ENCODE measurements around the gene MBNL1. TPM values are rescaled to one million over a fixed set of nuclear protein-coding genes. Genes with fewer than 3 reads are reported as not detected.
"Not testable (repeated sequence)": the region's sequence is repeated elsewhere in the genome, so short reads cannot be mapped to it uniquely, and the experiment has no call there.

MBNL1 gene
- total RNA-seq, 2 donors from 2014 or later, result 149 to 191 TPM

GRCh38 chr3:152434142-152434541 is 165.4 kb downstream of the MBNL1 start:
- Histone ChIP-seq H3K36me3 (no peaks in the 10 kb centered on the region), H3K27me3 (no peaks in the 10 kb centered on the region), H3K4me3 (no peak overlapping the region), H3K9me3 (no peaks in the 10 kb centered on the region), H3K27ac (no peak overlapping the region), H3K4me1 (no peaks in the 10 kb centered on the region), H3K9ac (ENCODE audit: low read depth in 2 of 2, low read length in 2 of 2) (no peak overlapping the region)
- no peak for DNase-seq
- no peak for TF ChIP-seq CTCF (IDR thresholded peaks at IDR 0.05)
- intact Hi-C loops (cut with DNase I), result no loop called here

- H3K9ac ChIP-seq (ENCODE audit: low read depth in 2 of 2, low read length in 2 of 2); H3K9me3 ChIP-seq; H3K4me3 ChIP-seq; intact Hi-C loops (cut with DNase I); H3K27me3 ChIP-seq; H3K27ac ChIP-seq; DNase-seq; H3K4me1 ChIP-seq; H3K36me3 ChIP-seq: not testable (repeated sequence)
Measured at GRCh38 chr3:152435210-152435609, 166.5 kb downstream of the MBNL1 start.

GRCh38 chr3:152436707-152437590 is 168.2 kb downstream of the MBNL1 start:
- intact Hi-C loops (cut with DNase I), result no loop called here
- H3K4me1 ChIP-seq, result no peaks in the 10 kb centered on the region
- no peak for TF ChIP-seq CTCF (IDR thresholded peaks at IDR 0.05)
- DNase-seq, result no peak
- H3K27me3 ChIP-seq, result no peaks in the 10 kb centered on the region
- H3K36me3 ChIP-seq, result no peaks in the 10 kb centered on the region
- H3K27ac ChIP-seq, result no peak overlapping the region
- H3K9me3 ChIP-seq, result no peaks in the 10 kb centered on the region
- no peak overlapping the region for H3K4me3 ChIP-seq
- H3K9ac ChIP-seq (ENCODE audit: low read depth in 2 of 2, low read length in 2 of 2), result no peak overlapping the region

GRCh38 chr3:152438181-152438580 is 169.5 kb downstream of the MBNL1 start:
- Histone ChIP-seq H3K27me3 (no peaks in the 10 kb centered on the region), H3K9me3 (no peaks in the 10 kb centered on the region), H3K27ac (no peak overlapping the region), H3K4me1 (no peaks in the 10 kb centered on the region), H3K9ac (ENCODE audit: low read depth in 2 of 2, low read length in 2 of 2) (no peak overlapping the region), H3K4me3 (no peak overlapping the region), H3K36me3 (no peaks in the 10 kb centered on the region)
- no peak for DNase-seq
- no peak for TF ChIP-seq CTCF (IDR thresholded peaks at IDR 0.05)
- intact Hi-C loops (cut with DNase I), result no loop called here

- DNase-seq, result no peak
- Histone ChIP-seq H3K4me1 (no peaks in the 10 kb centered on the region), H3K4me3 (no peak overlapping the region), H3K27ac (no peak overlapping the region), H3K9me3 (no peaks in the 10 kb centered on the region), H3K36me3 (no peaks in the 10 kb centered on the region), H3K9ac (ENCODE audit: low read depth in 2 of 2, low read length in 2 of 2) (no peak overlapping the region), H3K27me3 (no peaks in the 10 kb centered on the region)
- TF ChIP-seq CTCF (IDR thresholded peaks at IDR 0.05), result no peak
- intact Hi-C loops (cut with DNase I), result no loop called here
Measured at GRCh38 chr3:152438706-152439105, 170.0 kb downstream of the MBNL1 start.

GRCh38 chr3:152440243-152440642 is 171.5 kb downstream of the MBNL1 start:
- intact Hi-C loops (cut with DNase I), result loop anchor here (5.0 to 10.0 kb wide), 2 partner anchors 165 to 368 kb away; no protein-coding TSS in a partner anchor
- H3K4me1 ChIP-seq, DNase-seq: not testable (repeated sequence)

More at GRCh38 chr3:152440243-152440642, 171.5 kb downstream of the MBNL1 start:
- H3K27ac ChIP-seq; H3K4me3 ChIP-seq; H3K9ac ChIP-seq (ENCODE audit: low read depth in 2 of 2, low read length in 2 of 2); H3K36me3 ChIP-seq; H3K27me3 ChIP-seq; H3K9me3 ChIP-seq: not testable (repeated sequence)
